Fibroblast of peridontal ligament (primary cell): Measurements from ENCODE around the gene RAB11FIP4.
"Not testable (repeated sequence)": the region's sequence is repeated elsewhere in the genome, so short reads cannot be mapped to it uniquely, and the experiment has no call there.

Source experiments
- DNase-seq: peaks from one replicate; pipeline ENCODE4 v3.0.0-alpha.2; 2010; ENCODE audit errors: extremely low read depth

RAB11FIP4 gene, protein sequence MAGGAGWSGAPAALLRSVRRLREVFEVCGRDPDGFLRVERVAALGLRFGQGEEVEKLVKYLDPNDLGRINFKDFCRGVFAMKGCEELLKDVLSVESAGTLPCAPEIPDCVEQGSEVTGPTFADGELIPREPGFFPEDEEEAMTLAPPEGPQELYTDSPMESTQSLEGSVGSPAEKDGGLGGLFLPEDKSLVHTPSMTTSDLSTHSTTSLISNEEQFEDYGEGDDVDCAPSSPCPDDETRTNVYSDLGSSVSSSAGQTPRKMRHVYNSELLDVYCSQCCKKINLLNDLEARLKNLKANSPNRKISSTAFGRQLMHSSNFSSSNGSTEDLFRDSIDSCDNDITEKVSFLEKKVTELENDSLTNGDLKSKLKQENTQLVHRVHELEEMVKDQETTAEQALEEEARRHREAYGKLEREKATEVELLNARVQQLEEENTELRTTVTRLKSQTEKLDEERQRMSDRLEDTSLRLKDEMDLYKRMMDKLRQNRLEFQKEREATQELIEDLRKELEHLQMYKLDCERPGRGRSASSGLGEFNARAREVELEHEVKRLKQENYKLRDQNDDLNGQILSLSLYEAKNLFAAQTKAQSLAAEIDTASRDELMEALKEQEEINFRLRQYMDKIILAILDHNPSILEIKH

DNA sequence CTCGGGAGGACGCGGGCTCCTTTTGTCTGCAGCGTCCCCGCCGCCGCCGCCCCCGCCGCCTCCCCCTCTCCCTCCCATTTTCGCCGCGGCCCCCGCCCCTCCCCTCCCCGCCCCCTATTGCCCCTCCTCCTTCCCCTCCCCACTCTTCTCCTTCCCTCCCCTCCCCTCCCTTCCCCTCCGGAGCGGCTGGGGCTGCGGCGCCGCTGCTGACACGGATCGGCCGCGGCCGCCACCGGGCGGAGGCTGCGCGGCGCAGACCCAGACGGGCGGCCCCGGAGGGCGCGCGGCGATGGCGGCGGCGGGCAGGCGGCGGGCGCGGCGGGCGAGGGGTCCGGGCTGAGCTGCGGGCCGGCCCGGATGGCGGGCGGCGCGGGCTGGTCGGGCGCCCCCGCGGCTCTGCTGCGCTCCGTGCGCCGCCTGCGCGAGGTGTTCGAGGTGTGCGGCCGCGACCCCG, at the start of gene RAB11FIP4:
TSS of gene RAB11FIP4 (plus strand) at position 180 of the 454 bp plus-strand sequence. CDS start at position 358, 178 bp downstream.
- no peak for DNase-seq

DNA sequence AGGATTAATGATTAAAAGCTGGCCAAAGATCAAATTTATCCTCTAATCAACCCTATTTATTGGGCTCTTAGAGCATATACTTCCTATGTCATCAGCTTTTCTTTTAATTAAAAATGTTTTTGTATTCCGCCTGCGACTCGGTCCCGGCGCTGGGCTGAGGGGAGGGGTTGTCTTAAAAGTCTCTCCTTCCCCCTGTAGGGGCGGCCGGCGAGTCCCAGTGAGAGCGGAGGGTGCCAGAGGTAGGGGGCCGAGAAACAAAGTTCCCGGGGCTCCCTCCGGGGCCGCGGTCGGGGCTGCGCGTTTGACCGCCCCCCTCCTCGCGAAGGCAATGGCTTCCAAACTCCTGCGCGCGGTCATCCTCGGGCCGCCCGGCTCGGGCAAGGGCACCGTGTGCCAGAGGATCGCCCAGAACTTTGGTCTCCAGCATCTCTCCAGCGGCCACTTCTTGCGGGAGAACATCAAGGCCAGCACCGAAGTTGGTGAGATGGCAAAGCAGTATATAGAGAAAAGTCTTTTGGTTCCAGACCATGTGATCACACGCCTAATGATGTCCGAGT, 46.2 kb upstream of the RAB11FIP4 start:
- not testable (repeated sequence) for DNase-seq

- DNase-seq = no peak
Observed at GRCh38 chr17:31349454-31349853, 42.0 kb upstream of the RAB11FIP4 start.

- DNase-seq = no peak
Observed at GRCh38 chr17:31355935-31356334, 35.5 kb upstream of the RAB11FIP4 start.

DNA sequence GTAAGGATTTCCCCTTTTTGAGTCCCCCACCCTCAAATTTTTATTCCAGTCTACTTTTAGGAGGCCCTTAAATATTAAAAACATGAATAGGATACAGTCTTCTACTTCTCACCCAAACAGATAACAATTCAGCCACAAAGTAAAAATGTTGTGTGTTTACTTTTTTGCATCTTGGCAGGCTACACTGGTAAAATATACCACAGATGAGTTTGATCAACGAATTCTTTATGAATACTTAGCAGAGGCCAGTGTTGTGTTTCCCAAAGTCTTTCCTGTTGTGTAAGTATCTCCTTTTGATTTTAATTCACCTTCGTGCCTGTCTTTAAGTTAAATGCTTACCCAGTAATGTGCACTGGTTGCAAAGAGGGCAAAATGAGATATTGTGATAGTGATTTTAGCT, 34.4 kb upstream of the RAB11FIP4 start:
- peak; percentile 39 for DNase-seq

DNA sequence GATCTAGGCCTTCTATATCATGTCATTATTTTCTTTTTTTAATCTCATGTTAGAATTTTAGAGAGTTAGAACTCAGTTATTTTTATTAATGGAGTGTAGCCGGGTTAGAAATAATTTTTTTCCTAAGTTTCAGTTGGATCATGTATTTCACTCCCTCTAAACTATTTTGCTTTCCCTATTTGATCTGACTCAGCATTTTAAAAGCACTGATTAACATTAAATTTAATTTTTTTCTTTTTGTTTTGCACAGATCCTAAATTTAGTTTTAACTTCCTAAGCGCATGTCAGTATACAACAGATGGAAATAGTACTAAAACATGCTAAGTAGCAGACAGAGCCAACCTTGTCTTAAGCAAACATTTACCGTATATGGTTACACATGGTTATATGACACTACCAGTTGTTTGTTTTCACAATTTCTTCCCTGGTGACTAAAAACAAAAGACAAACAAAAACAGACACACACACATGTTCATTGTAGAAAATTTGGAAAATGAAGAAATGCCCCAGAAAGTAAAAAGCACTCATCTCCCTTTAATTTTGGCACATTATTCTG, 33.6 kb upstream of the RAB11FIP4 start:
- peak; percentile 51 for DNase-seq

- DNase-seq = no peak
Observed at GRCh38 chr17:31364012-31364411, 27.5 kb upstream of the RAB11FIP4 start.

DNA sequence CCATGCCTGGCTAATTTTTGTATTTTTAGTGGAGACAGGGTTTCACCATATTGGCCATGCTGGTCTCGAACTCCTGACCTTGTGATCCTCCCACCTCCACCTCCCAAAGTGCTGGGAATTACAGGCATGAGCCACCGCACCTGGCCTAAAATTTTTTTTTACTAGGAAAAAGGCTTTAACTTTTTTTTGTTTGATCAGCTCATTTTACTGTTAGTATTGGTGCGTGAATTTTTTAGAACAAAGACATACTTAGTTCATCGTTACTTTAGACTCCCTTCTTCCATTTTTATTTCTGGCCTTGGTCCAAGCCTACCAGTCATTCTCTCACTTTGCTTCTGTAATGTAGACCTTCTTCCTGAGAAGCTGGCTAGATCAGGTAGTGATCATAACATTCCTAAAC, 25.4 kb upstream of the RAB11FIP4 start:
- DNase-seq = no peak

- DNase-seq = peak; percentile 77
Observed at GRCh38 chr17:31369266-31369665, 22.2 kb upstream of the RAB11FIP4 start.

GRCh38 chr17:31371511-31372097, 19.9 kb upstream of the RAB11FIP4 start:
- peak; percentile 55 for DNase-seq

- DNase-seq = peak; percentile 86
Observed at GRCh38 chr17:31373150-31374093, 18.1 kb upstream of the RAB11FIP4 start.

GRCh38 chr17:31374094-31374447, 17.4 kb upstream of the RAB11FIP4 start:
- no peak for DNase-seq

GRCh38 chr17:31374503-31374902, 17.0 kb upstream of the RAB11FIP4 start:
- no peak for DNase-seq

DNA sequence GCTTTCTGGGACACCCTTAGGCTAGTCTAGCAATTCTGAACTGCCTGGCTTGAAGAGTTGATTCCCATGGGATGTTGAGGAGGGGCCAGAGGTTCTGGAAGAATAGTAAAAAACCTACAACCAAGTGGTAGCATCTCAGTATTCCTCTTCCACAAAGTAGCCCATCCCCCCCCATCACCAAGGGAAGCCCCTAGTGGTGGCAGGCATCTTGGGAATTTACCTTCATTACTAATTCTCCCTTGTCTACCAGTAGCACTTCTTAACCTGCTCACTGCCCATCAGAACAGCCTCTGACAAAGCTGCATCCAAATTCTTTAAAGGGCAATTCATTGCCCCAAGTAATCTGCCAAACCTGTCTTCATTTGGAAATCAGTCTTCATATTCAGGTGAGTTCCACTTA, 12.8 kb upstream of the RAB11FIP4 start:
- DNase-seq = no peak

- no peak for DNase-seq
Observed at GRCh38 chr17:31379597-31380205, 11.8 kb upstream of the RAB11FIP4 start.

DNA sequence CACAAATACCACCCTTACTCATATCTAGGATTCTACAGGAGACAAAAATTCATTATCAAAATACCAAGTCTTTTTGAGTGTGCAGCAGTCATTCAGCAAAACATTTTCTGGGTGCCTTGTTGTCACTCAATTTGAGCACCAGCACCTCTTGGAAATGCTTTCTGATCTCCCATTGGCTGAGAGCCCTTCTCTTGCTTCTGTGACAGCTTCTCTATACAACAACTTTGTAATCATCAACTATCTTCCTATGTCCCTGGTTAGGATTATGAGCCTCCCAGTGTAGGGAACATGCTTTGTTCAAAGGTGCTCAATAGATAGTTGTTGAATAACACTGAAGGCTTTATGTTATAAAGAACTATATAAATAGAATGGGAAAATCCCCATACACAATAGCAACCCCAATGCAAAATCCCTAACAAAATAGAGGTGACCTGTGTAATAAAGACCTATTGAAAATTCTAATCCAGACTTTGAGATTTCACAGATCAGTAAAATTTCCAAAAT, 10.3 kb upstream of the RAB11FIP4 start:
- DNase-seq = no peak

DNA sequence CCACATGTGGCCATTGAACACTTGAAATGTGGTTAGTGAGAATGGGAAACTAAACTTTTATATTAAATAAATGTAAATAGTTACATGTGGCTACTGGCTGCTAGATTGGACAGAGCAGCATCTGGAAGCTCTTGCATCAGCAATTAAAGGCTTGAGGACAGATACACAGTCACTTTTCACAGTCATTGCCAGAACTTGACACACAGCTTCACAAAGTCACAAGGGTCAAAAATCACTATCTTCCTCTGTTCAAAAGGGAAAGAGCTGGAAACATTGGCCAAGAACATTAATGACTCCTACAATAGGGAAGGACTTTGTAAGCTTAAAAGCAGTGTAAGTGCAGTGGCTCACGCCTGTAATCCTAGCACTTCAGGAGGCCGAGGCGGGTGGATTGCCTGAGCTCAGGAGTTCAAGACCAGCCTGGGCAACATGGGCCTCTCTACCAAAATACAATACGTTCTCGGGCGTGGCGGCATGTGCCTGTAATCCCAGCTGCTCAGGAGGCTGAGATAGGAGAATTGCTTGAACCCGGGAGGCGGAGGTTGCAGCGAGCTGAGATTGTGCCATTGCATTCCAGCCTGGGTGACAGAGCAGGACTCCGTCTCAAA, 8.7 kb upstream of the RAB11FIP4 start:
- DNase-seq = not testable (repeated sequence)

GRCh38 chr17:31383488-31383887, 8.0 kb upstream of the RAB11FIP4 start:
- DNase-seq = not testable (repeated sequence)

DNA sequence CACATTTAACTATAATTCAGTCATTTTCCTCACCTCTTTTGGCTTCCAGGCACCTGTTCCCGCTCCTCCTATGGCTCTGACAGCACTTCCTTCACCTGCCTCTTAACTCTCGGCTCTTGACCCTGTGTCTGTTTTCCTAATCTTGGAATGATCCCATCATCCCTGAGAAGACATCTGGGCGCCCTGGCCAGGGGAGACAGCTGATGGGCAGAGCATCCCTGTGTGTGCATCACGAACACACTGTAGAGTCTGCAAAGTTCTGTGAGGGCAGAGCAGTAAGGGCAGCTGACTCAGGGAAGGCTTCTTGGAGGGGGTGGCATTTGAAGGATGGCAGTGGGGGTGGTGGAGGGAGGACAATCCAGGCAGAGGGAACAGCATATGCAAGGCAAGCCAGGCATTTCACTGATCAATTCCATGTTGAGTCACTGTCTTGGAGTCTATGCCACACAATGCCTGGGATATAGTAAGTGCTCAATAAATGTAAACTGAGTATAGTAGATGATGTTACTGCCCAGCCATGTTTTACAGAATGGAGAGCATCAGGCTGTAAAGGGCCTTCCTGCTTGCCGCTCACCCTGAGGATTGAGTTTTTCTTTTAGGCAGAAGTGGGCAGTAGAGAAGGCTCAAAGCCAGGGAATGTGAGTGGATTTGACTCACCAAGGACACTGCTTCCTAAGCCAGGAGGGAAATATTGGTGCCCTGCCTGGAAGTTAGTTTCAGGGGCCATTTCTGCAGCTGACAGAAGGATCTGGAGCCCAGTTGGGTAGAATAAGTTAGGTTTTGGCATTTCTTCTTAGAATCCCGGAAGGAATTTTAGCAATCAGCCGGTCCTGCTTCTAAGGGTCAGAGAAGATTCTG, 5.8 kb upstream of the RAB11FIP4 start:
- DNase-seq = peak; percentile 27
